ENCODE results near the gene EDN3. TPM values are rescaled to one million over a fixed set of nuclear protein-coding genes. Genes with fewer than 3 reads are reported as not detected.

EDN3 gene
- total and polyA plus RNA-seq, 9 of the 15 experiments (the other 6 are each of a cell fraction or from before 2014, with no cell fraction given): not detected

DNA sequence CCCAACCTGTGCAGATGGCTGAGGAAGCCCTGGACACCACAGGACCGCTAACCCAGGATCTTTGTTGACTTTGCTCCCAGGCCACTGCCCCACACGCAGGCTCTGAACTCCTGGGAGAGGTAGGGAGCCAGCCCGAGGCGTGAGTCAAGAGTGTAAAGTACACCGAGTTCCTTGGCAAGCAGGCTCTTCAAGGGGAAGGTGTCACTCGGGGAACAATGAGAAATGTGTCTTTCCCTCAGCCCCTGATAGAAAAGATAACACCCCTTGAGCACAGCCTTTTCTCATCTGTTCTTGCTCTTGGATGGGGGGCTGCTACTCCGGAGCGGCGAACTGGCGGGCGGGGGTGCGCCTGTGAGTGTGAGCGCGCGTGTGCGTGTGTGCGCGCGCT, 472 bp upstream of the EDN3 start (continued):
- no peak for TF ChIP-seq ASH1L (IDR thresholded peaks at IDR 0.05; ENCODE audit: borderline replicate concordance, low read depth, partially characterized antibody)
- TF ChIP-seq KDM1A (IDR thresholded peaks at IDR 0.05): no peak

DNA sequence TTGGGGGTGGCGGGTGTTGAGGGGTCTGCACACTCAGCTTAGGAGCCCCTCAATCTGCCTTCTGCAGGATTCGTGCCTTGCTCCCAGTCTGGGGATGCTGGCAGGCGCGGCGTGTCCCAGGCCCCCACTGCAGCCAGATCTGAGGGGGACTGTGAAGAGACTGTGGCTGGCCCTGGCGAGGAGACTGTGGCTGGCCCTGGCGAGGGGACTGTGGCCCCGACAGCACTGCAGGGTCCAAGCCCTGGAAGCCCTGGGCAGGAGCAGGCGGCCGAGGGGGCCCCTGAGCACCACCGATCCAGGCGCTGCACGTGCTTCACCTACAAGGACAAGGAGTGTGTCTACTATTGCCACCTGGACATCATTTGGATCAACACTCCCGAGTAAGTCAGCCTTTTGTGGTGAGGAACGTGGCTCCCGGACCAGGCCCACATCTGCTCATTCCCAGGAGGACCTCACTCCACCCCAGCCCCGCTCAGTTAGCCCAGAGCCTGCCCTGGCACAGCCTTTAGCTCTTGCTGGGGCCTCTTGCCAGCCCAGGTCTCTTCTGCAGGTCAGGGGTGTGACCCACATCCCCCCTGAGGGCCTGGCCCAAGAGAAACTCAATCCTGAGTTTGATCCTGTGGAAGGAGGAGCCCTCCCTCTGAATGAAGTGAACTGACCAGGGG, 1.1 kb downstream of the EDN3 start:
- POLR2A ChIA-PET: interaction anchor here (0.6 kb wide), 1 partner anchor 270 kb away, joined by 4 read pairs; the partner anchor contains the start of gene ATP5F1E
- no peak for FAIRE-seq
- TF ChIP-seq, protein P1, sequence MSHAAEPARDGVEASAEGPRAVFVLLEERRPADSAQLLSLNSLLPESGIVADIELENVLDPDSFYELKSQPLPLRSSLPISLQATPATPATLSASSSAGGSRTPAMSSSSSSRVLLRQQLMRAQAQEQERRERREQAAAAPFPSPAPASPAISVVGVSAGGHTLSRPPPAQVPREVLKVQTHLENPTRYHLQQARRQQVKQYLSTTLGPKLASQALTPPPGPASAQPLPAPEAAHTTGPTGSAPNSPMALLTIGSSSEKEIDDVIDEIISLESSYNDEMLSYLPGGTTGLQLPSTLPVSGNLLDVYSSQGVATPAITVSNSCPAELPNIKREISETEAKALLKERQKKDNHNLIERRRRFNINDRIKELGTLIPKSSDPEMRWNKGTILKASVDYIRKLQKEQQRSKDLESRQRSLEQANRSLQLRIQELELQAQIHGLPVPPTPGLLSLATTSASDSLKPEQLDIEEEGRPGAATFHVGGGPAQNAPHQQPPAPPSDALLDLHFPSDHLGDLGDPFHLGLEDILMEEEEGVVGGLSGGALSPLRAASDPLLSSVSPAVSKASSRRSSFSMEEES (CRISPR knock-in tag; IDR thresholded peaks at IDR 0.05): no peak
- no peak for TF ChIP-seq CTBP1 (IDR thresholded peaks at IDR 0.05; ENCODE audit: borderline replicate concordance)
- no peak for TF ChIP-seq CSDE1 (IDR thresholded peaks at IDR 0.05)
- TF ChIP-seq, protein P2, sequence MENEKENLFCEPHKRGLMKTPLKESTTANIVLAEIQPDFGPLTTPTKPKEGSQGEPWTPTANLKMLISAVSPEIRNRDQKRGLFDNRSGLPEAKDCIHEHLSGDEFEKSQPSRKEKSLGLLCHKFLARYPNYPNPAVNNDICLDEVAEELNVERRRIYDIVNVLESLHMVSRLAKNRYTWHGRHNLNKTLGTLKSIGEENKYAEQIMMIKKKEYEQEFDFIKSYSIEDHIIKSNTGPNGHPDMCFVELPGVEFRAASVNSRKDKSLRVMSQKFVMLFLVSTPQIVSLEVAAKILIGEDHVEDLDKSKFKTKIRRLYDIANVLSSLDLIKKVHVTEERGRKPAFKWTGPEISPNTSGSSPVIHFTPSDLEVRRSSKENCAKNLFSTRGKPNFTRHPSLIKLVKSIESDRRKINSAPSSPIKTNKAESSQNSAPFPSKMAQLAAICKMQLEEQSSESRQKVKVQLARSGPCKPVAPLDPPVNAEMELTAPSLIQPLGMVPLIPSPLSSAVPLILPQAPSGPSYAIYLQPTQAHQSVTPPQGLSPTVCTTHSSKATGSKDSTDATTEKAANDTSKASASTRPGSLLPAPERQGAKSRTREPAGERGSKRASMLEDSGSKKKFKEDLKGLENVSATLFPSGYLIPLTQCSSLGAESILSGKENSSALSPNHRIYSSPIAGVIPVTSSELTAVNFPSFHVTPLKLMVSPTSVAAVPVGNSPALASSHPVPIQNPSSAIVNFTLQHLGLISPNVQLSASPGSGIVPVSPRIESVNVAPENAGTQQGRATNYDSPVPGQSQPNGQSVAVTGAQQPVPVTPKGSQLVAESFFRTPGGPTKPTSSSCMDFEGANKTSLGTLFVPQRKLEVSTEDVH (IDR thresholded peaks at IDR 0.05; ENCODE audit: low read depth, partially characterized antibody): no peak
- TF ChIP-seq MYNN (IDR thresholded peaks at IDR 0.05): no peak
- no peak for TF ChIP-seq MYNN (CRISPR knock-in tag; IDR thresholded peaks at IDR 0.05)
- TF ChIP-seq, protein P3, sequence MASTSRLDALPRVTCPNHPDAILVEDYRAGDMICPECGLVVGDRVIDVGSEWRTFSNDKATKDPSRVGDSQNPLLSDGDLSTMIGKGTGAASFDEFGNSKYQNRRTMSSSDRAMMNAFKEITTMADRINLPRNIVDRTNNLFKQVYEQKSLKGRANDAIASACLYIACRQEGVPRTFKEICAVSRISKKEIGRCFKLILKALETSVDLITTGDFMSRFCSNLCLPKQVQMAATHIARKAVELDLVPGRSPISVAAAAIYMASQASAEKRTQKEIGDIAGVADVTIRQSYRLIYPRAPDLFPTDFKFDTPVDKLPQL (IDR thresholded peaks at IDR 0.05; ENCODE audit: extremely low read depth, insufficient read length): no peak
- TF ChIP-seq FOS (IDR thresholded peaks at IDR 0.05; ENCODE audit: extremely low read depth, insufficient read length): no peak
- TF ChIP-seq, protein P4, sequence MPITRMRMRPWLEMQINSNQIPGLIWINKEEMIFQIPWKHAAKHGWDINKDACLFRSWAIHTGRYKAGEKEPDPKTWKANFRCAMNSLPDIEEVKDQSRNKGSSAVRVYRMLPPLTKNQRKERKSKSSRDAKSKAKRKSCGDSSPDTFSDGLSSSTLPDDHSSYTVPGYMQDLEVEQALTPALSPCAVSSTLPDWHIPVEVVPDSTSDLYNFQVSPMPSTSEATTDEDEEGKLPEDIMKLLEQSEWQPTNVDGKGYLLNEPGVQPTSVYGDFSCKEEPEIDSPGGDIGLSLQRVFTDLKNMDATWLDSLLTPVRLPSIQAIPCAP (CRISPR knock-in tag; IDR thresholded peaks at IDR 0.05; ENCODE audit: borderline replicate concordance): no peak
- no peak for TF ChIP-seq FOXA1 (IDR thresholded peaks at IDR 0.05; ENCODE audit: borderline replicate concordance)
- TF ChIP-seq NFYB (IDR thresholded peaks at IDR 0.05; ENCODE audit: extremely low read depth, insufficient read length): no peak
- no peak for TF ChIP-seq POLR2A (conservative IDR thresholded peaks at IDR 0.05)
- no peak for TF ChIP-seq L3MBTL2 (IDR thresholded peaks at IDR 0.05)
- no peak for TF ChIP-seq RCOR1 (IDR thresholded peaks at IDR 0.05; ENCODE audit: borderline replicate concordance in 1 of 2, low read depth in 2 of 2, low read length in 2 of 2)
- no peak for TF ChIP-seq MEF2A (IDR thresholded peaks at IDR 0.05; ENCODE audit: control insufficient read depth, low read depth, low read length)

More for the DNA sequence above, 1.1 kb downstream of the EDN3 start:
- Histone ChIP-seq H3K79me2 (ENCODE audit: control insufficient read depth, insufficient read depth, low read length) (no peaks in the 10 kb centered on the region), H3K4me1 (replicated peaks in 1 of 2; ENCODE audit: control insufficient read depth in 2 of 2, insufficient read depth in 2 of 2, low read length in 2 of 2) (no peaks in the 10 kb centered on the region), H2AFZ (ENCODE audit: low read depth, low read length) (no peak overlapping the region), H3K36me3 (ENCODE audit: control insufficient read depth, insufficient read depth, low read length) (no peaks in the 10 kb centered on the region), H4K20me1 (replicated peaks; ENCODE audit: control insufficient read depth, insufficient read depth, low read length) (no peaks in the 10 kb centered on the region), H3K27me3 (ENCODE audit: control insufficient read depth in 2 of 2, insufficient read depth in 2 of 2, low read length in 2 of 2) (peaks cover 5 to 26% of the 10 kb centered on the region in 2 experiments; a peak in 3 of 5 replicates), H3K9me3 (replicated peaks; ENCODE audit: control insufficient read depth, insufficient read depth, low read depth, low read length) (no peaks in the 10 kb centered on the region), H3K9me1 (ENCODE audit: control insufficient read depth, insufficient read depth, low read length) (no peaks in the 10 kb centered on the region), H3K9ac (ENCODE audit: insufficient read depth in 1 of 2, low read depth in 2 of 2, low read length in 2 of 2) (no peak overlapping the region), H3K4me3 (no peak overlapping the region), H3K4me2 (ENCODE audit: insufficient read depth, low read length) (no peak overlapping the region), H3K27ac (ENCODE audit: extremely low read depth, low read depth, low read length) (no peak overlapping the region)
- 0% methylated on average over 16 of the region's 17 CpGs for WGBS (ENCODE audit: insufficient coverage, low coverage, missing lambda C conversion rate)
- DNase-seq (ENCODE audit: extremely low read depth in 1 of 4, low spot score in 3 of 4) (no peak), ATAC-seq (no peak)
- in situ Hi-C loops (cut with MboI) (no loop called here), intact Hi-C loops (cut with micrococcal nuclease) (no loop called here)
- CTCF ChIA-PET (ENCODE audit: low intra/inter-chr PET ratio): no interaction called here
- BruUV-seq (replicated peaks): no TSS peak

Data from K562 (cell line).